ENCODE results near the gene PTTG1IP2. TPM values are rescaled to one million over a fixed set of nuclear protein-coding genes. Genes with fewer than 3 reads are reported as not detected.

PTTG1IP2 gene
- polyA plus RNA-seq, 2 of the 4 experiments (the other 2 are of a cell fraction) = not detected

GRCh38 chr7:90465816-90466215, 3.6 kb upstream of the PTTG1IP2 start:
- H3K9me3 ChIP-seq = 0 out of 3 replicates have a peak, but pooled peaks cover 3% of the 10 kb centered on the region
- H3K27ac ChIP-seq = no peak overlapping the region
- H3K4me3 ChIP-seq = no peak overlapping the region
- no peak for TF ChIP-seq SMC3 (IDR thresholded peaks at IDR 0.05)
- no peak for TF ChIP-seq HDAC2 (IDR thresholded peaks at IDR 0.05)
- TF ChIP-seq ZNF302 (CRISPR knock-in tag; IDR thresholded peaks at IDR 0.05) = no peak
- no peak for TF ChIP-seq EP300 (IDR thresholded peaks at IDR 0.05)
- no peak for TF ChIP-seq POLR2AphosphoS2 (conservative IDR thresholded peaks at IDR 0.05; ENCODE audit: low read length)
- no peak for TF ChIP-seq TP53 (CRISPR knock-in tag; IDR thresholded peaks at IDR 0.05)
- no peak for TF ChIP-seq CEBPB (IDR thresholded peaks at IDR 0.05)
- TF ChIP-seq RARB (CRISPR knock-in tag; IDR thresholded peaks at IDR 0.05) = no peak
- TF ChIP-seq MYC (IDR thresholded peaks at IDR 0.05; ENCODE audit: borderline replicate concordance, low read length) = no peak
- no peak for TF ChIP-seq ZFP36 (IDR thresholded peaks at IDR 0.05; ENCODE audit: borderline replicate concordance, partially characterized antibody)
- TF ChIP-seq PHF8 (IDR thresholded peaks at IDR 0.05; ENCODE audit: borderline replicate concordance, low read depth) = no peak
- ChIA-PET CTCF (interaction anchor here (2.3 kb wide), 1 partner anchor 10 kb away, joined by 9 read pairs; no protein-coding TSS in a partner anchor), POLR2A (no interaction called here)
- ATAC-seq = no peak
- H3K4me2 ChIP-seq = no peak overlapping the region
- no peak for DNase-seq (ENCODE audit: low read depth in 1 of 2, low spot score in 1 of 2)
- no peak for FAIRE-seq
- no peaks in the 10 kb centered on the region for H3K4me1 ChIP-seq

GRCh38 chr7:90472805-90473540, 3.5 kb downstream of the PTTG1IP2 start:
- H3K4me1 ChIP-seq = no peaks in the 10 kb centered on the region
- ChIA-PET CTCF (interaction anchor here (0.6 to 1.0 kb wide), 2 partner anchors 18 to 654 kb away, joined by 3 read pairs; no protein-coding TSS in a partner anchor), POLR2A (no interaction called here)
- DNase-seq (ENCODE audit: low read depth in 1 of 2, low spot score in 1 of 2) (no peak), FAIRE-seq (no peak), ATAC-seq (no peak)
- no peak overlapping the region for H3K4me2 ChIP-seq
- TF ChIP-seq ZNF302 (CRISPR knock-in tag; IDR thresholded peaks at IDR 0.05) (no peak), MAFK (IDR thresholded peaks at IDR 0.05; ENCODE audit: partially characterized antibody) (no peak), RAD21 (conservative IDR thresholded peaks at IDR 0.05 in 1 of 2, IDR thresholded peaks at IDR 0.05 in 1 of 2) (no peak), EP300 (IDR thresholded peaks at IDR 0.05) (no peak), FOXS1 (CRISPR knock-in tag; IDR thresholded peaks at IDR 0.05) (no peak), ZSCAN20 (CRISPR knock-in tag; IDR thresholded peaks at IDR 0.05) (no peak), BHLHE40 (IDR thresholded peaks at IDR 0.05; ENCODE audit: low read depth, low read length) (no peak), E2F6 (IDR thresholded peaks at IDR 0.05; ENCODE audit: borderline replicate concordance, low read depth) (no peak), HEYL (CRISPR knock-in tag; IDR thresholded peaks at IDR 0.05) (no peak)
- no peaks in the 10 kb centered on the region for H3K9me3 ChIP-seq
- H3K27ac ChIP-seq = no peak overlapping the region
- 0% methylated on average over 1 of the region's 1 CpG for WGBS (ENCODE audit: missing lambda C conversion rate)
- H3K4me3 ChIP-seq = no peak overlapping the region

- Histone ChIP-seq H3K4me3 (no peak overlapping the region), H3K27ac (no peak overlapping the region), H3K4me2 (no peak overlapping the region), H3K4me1 (no peaks in the 10 kb centered on the region), H3K9me3 (no peaks in the 10 kb centered on the region)
- ChIA-PET CTCF (interaction anchor here (1.0 to 1.6 kb wide), 2 partner anchors 11 to 18 kb away, joined by 3 to 7 read pairs; no protein-coding TSS in a partner anchor), POLR2A (no interaction called here)
- ATAC-seq (no peak), DNase-seq (ENCODE audit: low read depth in 1 of 2, low spot score in 1 of 2) (no peak), FAIRE-seq (no peak)
- TF ChIP-seq GATA3 (IDR thresholded peaks at IDR 0.05; ENCODE audit: borderline replicate concordance) (no peak), RFX5 (IDR thresholded peaks at IDR 0.05) (no peak), HOXB5 (CRISPR knock-in tag; IDR thresholded peaks at IDR 0.05) (no peak), ATOH8 (CRISPR knock-in tag; IDR thresholded peaks at IDR 0.05; ENCODE audit: low read depth) (no peak), TP53 (CRISPR knock-in tag; IDR thresholded peaks at IDR 0.05) (no peak), HEYL (CRISPR knock-in tag; IDR thresholded peaks at IDR 0.05) (no peak), E2F6 (IDR thresholded peaks at IDR 0.05; ENCODE audit: borderline replicate concordance, low read depth) (no peak), RNF2 (IDR thresholded peaks at IDR 0.05; ENCODE audit: borderline replicate concordance, low read depth) (no peak), ZC3H11A (IDR thresholded peaks at IDR 0.05) (no peak), KDM5A (IDR thresholded peaks at IDR 0.05) (no peak), ZNF302 (CRISPR knock-in tag; IDR thresholded peaks at IDR 0.05) (no peak), HDAC2 (IDR thresholded peaks at IDR 0.05) (no peak), HES2 (IDR thresholded peaks at IDR 0.05) (no peak), KDM1A (IDR thresholded peaks at IDR 0.05; ENCODE audit: low read depth) (no peak)
Measured at GRCh38 chr7:90473814-90474213, 4.4 kb downstream of the PTTG1IP2 start.

Data from A549 (cell line).